C4-2B (cell line): ENCODE data around the gene CFAP299.

Source experiments
- CTCF ChIP-seq: fragments of 450-650 bp; conservative IDR thresholded peaks from 2 replicates; pipeline ENCODE4 v1.5.1; 2017; ENCODE audit warnings: mild to moderate bottlenecking
- ZFX ChIP-seq: fragments of 450-650 bp; IDR thresholded peaks from 2 replicates; pipeline ENCODE4 v1.6.1; 2017

GRCh38 chr4:80841587-80842281 lies 506.2 kb downstream of the CFAP299 start:
- TF ChIP-seq CTCF (no peak), ZFX (no peak)
